ENCODE measurements around the gene CHCHD6.

DNA sequence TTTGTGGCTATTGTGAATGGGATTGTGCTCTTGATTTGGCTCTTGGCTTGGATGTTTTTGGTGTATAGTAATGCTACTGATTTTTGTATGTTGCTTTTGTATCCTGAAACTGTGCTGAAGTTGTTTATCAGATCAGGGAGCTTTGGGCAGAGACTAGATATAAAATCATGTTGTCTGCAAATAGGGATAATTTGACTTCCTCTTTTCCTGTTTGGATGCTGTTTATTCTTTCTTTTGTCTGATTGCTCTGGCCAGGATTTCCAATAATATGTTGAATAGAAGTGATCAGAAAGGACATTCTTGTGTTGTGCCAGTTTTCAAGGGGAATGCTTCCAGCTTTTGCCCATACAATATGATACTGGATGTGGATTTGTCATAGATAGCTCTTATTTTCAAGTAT, 66.1 kb downstream of the CHCHD6 start:
- TF ChIP-seq POLR2A (IDR thresholded peaks at IDR 0.05), result no peak
- TF ChIP-seq, protein P1, sequence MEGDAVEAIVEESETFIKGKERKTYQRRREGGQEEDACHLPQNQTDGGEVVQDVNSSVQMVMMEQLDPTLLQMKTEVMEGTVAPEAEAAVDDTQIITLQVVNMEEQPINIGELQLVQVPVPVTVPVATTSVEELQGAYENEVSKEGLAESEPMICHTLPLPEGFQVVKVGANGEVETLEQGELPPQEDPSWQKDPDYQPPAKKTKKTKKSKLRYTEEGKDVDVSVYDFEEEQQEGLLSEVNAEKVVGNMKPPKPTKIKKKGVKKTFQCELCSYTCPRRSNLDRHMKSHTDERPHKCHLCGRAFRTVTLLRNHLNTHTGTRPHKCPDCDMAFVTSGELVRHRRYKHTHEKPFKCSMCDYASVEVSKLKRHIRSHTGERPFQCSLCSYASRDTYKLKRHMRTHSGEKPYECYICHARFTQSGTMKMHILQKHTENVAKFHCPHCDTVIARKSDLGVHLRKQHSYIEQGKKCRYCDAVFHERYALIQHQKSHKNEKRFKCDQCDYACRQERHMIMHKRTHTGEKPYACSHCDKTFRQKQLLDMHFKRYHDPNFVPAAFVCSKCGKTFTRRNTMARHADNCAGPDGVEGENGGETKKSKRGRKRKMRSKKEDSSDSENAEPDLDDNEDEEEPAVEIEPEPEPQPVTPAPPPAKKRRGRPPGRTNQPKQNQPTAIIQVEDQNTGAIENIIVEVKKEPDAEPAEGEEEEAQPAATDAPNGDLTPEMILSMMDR (IDR thresholded peaks at IDR 0.05), result no peak
